PFSK-1 (cell line): ENCODE results near the gene KIN.

Experiments used
- FOXP2 ChIP-seq: optimal IDR thresholded peaks from 2 replicates; pipeline ENCODE3; 2011; ENCODE audit warnings: borderline replicate concordance, control low read depth, inconsistent platforms; ENCODE audit not compliant: insufficient read depth; ENCODE audit errors: extremely low read length, extremely low read depth
- POLR2AphosphoS5 ChIP-seq: IDR thresholded peaks from 2 replicates; pipeline ENCODE4 v1.6.1; 2012; ENCODE audit warnings: low read depth, mild to moderate bottlenecking, control low read depth, low read length, moderate library complexity
- REST ChIP-seq, 2 experiments: IDR thresholded peaks; 2 replicates each; pipeline versions ENCODE4 v1.6.1 to v1.8.0; 2011 to 2012; ENCODE audit warnings: low read depth in 2 of 2, low read length in 2 of 2, control low read depth in 1 of 2, inconsistent platforms in 1 of 2, mild to moderate bottlenecking in 1 of 2, moderate library complexity in 1 of 2; ENCODE audit not compliant: insufficient read depth in 1 of 2
- TAF1 ChIP-seq: IDR thresholded peaks from 2 replicates; pipeline ENCODE4 v1.6.1; 2012; ENCODE audit warnings: low read length, control low read depth, borderline replicate concordance; ENCODE audit not compliant: insufficient read depth

GRCh38 chr10:7788639-7789286 is 970 bp upstream of the KIN start:
- TF ChIP-seq REST (IDR thresholded peaks at IDR 0.05; ENCODE audit: insufficient read depth in 1 of 2, low read depth in 2 of 2, low read length in 2 of 2) (no peak), POLR2AphosphoS5 (no peak; the same call in 1 of the 2 replicates), TAF1 (no peak), FOXP2 (no peak)
